GM13976 (cell line): Measurements from ENCODE around the gene KLHL29.

ENCODE experiments used
- DNase-seq: peaks from one replicate; pipeline ENCODE4 v3.0.0; 2012; ENCODE audit warnings: low spot score
- CTCF ChIP-seq: IDR thresholded peaks from 2 replicates; pipeline ENCODE4 v1.5.1; 2012; ENCODE audit warnings: borderline replicate concordance, mild to moderate bottlenecking; ENCODE audit not compliant: insufficient read depth; ENCODE audit errors: extremely low read depth, missing control alignments, control extremely low read depth
- in situ Hi-C: fragments of 300-500 bp; cut with MboI; formaldehyde crosslinking; loops from one replicate; pipeline ENCODE4 v1.12.0; 2022; ENCODE audit warnings: low sequenced_read_pairs, mixed read lengths, inconsistent platforms; ENCODE audit not compliant: unreplicated experiment

KLHL29 gene

GRCh38 chr2:23412556-23413155 is 27.7 kb downstream of the KLHL29 start:
- TF ChIP-seq CTCF: no peak
- DNase-seq: no peak
- in situ Hi-C loops: no loop called here

- TF ChIP-seq CTCF: no peak
- DNase-seq: no peak
- in situ Hi-C loops: no loop called here
Measured at GRCh38 chr2:23413641-23414040, 28.7 kb downstream of the KLHL29 start.

GRCh38 chr2:23414106-23414505 is 29.1 kb downstream of the KLHL29 start:
- in situ Hi-C loops: no loop called here
- no peak for DNase-seq
- no peak for TF ChIP-seq CTCF

- DNase-seq: no peak
- TF ChIP-seq CTCF: no peak
- in situ Hi-C loops: no loop called here
Measured at GRCh38 chr2:23414871-23415270, 29.9 kb downstream of the KLHL29 start.

GRCh38 chr2:23417310-23417709 is 32.3 kb downstream of the KLHL29 start:
- in situ Hi-C loops: no loop called here
- no peak for TF ChIP-seq CTCF
- DNase-seq: no peak

GRCh38 chr2:23418056-23418455 is 33.1 kb downstream of the KLHL29 start:
- no peak for DNase-seq
- in situ Hi-C loops: no loop called here
- no peak for TF ChIP-seq CTCF
